IMR-90 (cell line): Measurements from ENCODE around the gene SLC66A2. TPM values are rescaled to one million over a fixed set of nuclear protein-coding genes. Genes with fewer than 3 reads are reported as not detected.

Source experiments
- ATAC-seq: fragments of 200-7000 bp; cut with Tn5 transposase; 2 replicates; pipeline ENCODE4 v1.9.1; 2020; ENCODE audit warnings: low read depth, mild to moderate bottlenecking, moderate library complexity
- BruUV-seq: library from RNA; stranded (reverse); fragments of 400-500 nt; replicated peaks from 2 replicates; lab custom pipeline; 2021; lab: Mats Ljungman, UMichigan
- CTCF ChIA-PET: fragments of 300-600 bp; formaldehyde crosslinking; extraction: SDS; loops from one replicate; lab custom pipeline; 2021; ENCODE audit warnings: antibody characterized with exemption; lab: Yijun Ruan, JAX
- POLR2A ChIA-PET: fragments of 300-600 bp; sonication (Branson Sonifier 250); formaldehyde crosslinking; loops from one replicate; lab custom pipeline; 2022; ENCODE audit warnings: antibody characterized with exemption; ENCODE audit not compliant: unreplicated experiment; lab: Charles Lee
- DNase-seq: peaks from one replicate; pipeline ENCODE4 v3.0.0; 2013
- H2AFZ ChIP-seq: replicated peaks from 2 replicates; pipeline ENCODE3; 2013; ENCODE audit warnings: low read length, mild to moderate bottlenecking; ENCODE audit not compliant: poor library complexity
- H2AK5ac ChIP-seq: 2 replicates; pipeline ENCODE4 v1.6.1; 2013; ENCODE audit warnings: low read depth, low read length, inconsistent platforms
- H2AK9ac ChIP-seq: replicated peaks from 2 replicates; pipeline ENCODE3; 2013; ENCODE audit warnings: mild to moderate bottlenecking, low read depth, low read length, moderate library complexity; ENCODE audit not compliant: poor library complexity
- H2BK120ac ChIP-seq: 2 replicates; pipeline ENCODE4 v1.6.1; 2013; ENCODE audit warnings: low read depth, low read length, inconsistent platforms
- H2BK15ac ChIP-seq: 3 replicates; pipeline ENCODE4 v1.6.1; 2013; ENCODE audit warnings: low read depth, low read length, inconsistent platforms
- H2BK20ac ChIP-seq: 2 replicates; pipeline ENCODE4 v1.6.1; 2013; ENCODE audit warnings: low read depth, mild to moderate bottlenecking, inconsistent platforms, low read length, moderate library complexity
- H2BK5ac ChIP-seq: 2 replicates; pipeline ENCODE4 v1.6.1; 2013; ENCODE audit warnings: mild to moderate bottlenecking, low read depth, low read length, inconsistent platforms; ENCODE audit not compliant: poor library complexity, severe bottlenecking
- H3K14ac ChIP-seq: replicated peaks from 2 replicates; pipeline ENCODE4 v1.6.1; 2013; ENCODE audit warnings: low read depth, low read length, inconsistent platforms
- H3K18ac ChIP-seq: 2 replicates; pipeline ENCODE4 v1.6.1; 2013; ENCODE audit warnings: low read depth, low read length, control low read depth
- H3K23ac ChIP-seq: 2 replicates; pipeline ENCODE4 v1.6.1; 2013; ENCODE audit warnings: low read depth, low read length, inconsistent platforms
- H3K27ac ChIP-seq: 2 replicates; pipeline ENCODE4 v1.5.1; 2013; ENCODE audit warnings: mild to moderate bottlenecking, control low read depth, low read length; ENCODE audit not compliant: insufficient read depth
- H3K27me3 ChIP-seq: 2 replicates; pipeline ENCODE4 v1.6.1; 2013; ENCODE audit warnings: low read length; ENCODE audit not compliant: control insufficient read depth, insufficient read depth
- H3K36me3 ChIP-seq: 2 replicates; pipeline ENCODE4 v1.6.1; 2013; ENCODE audit warnings: low read length, mixed read lengths; ENCODE audit not compliant: control insufficient read depth, insufficient read depth
- H3K4ac ChIP-seq: 2 replicates; pipeline ENCODE4 v1.6.1; 2013; ENCODE audit warnings: low read depth, low read length, inconsistent platforms
- H3K4me1 ChIP-seq: 2 replicates; pipeline ENCODE4 v1.6.1; 2013; ENCODE audit warnings: low read length, mixed read lengths; ENCODE audit not compliant: control insufficient read depth, insufficient read depth
- H3K4me2 ChIP-seq: 2 replicates; pipeline ENCODE4 v1.6.1; 2013; ENCODE audit warnings: low read depth, mild to moderate bottlenecking, control low read depth, low read length, moderate library complexity
- H3K4me3 ChIP-seq: 2 replicates; pipeline ENCODE4 v1.5.1; 2013; ENCODE audit warnings: low read depth, mild to moderate bottlenecking, control low read depth, low read length, moderate library complexity; ENCODE audit not compliant: insufficient read depth
- H3K56ac ChIP-seq: 2 replicates; pipeline ENCODE4 v1.6.1; 2013; ENCODE audit warnings: low read length, inconsistent platforms; ENCODE audit not compliant: insufficient read depth; ENCODE audit errors: extremely low read depth
- H3K79me1 ChIP-seq, 2 experiments: 2 replicates each; pipeline ENCODE4 v1.6.1; 2013; ENCODE audit warnings: low read length in 2 of 2, inconsistent platforms in 1 of 2, low read depth in 1 of 2
- H3K9ac ChIP-seq: 2 replicates; pipeline ENCODE4 v1.6.1; 2013; ENCODE audit warnings: low read depth, low read length, control low read depth
- H3K9me1 ChIP-seq: 2 replicates; pipeline ENCODE4 v1.6.1; 2013; ENCODE audit warnings: low read length, inconsistent platforms; ENCODE audit not compliant: insufficient read depth
- H3K9me3 ChIP-seq: 2 replicates; pipeline ENCODE4 v1.6.1; 2013; ENCODE audit warnings: low read length; ENCODE audit not compliant: control insufficient read depth, insufficient read depth
- H4K20me1 ChIP-seq: 2 replicates; pipeline ENCODE4 v1.6.1; 2013; ENCODE audit warnings: low read length, inconsistent platforms; ENCODE audit not compliant: insufficient read depth
- H4K5ac ChIP-seq: 2 replicates; pipeline ENCODE4 v1.6.1; 2013; ENCODE audit warnings: mild to moderate bottlenecking, low read depth, low read length, control low read depth
- H4K8ac ChIP-seq, 2 experiments: 2 replicates each; pipeline ENCODE4 v1.6.1; 2013; ENCODE audit warnings: low read depth in 2 of 2, low read length in 2 of 2, control low read depth in 1 of 2, inconsistent platforms in 1 of 2
- H4K91ac ChIP-seq: 2 replicates; pipeline ENCODE4 v1.6.1; 2013; ENCODE audit warnings: low read depth, low read length, inconsistent platforms; ENCODE audit not compliant: insufficient read depth
- CEBPB ChIP-seq: IDR thresholded peaks from 2 replicates; pipeline ENCODE4 v1.6.1; 2012; ENCODE audit warnings: low read depth, low read length, improper control_type of control experiment
- CHD1 ChIP-seq: IDR thresholded peaks from 2 replicates; pipeline ENCODE4 v1.6.1; 2012; ENCODE audit warnings: low read depth, low read length, improper control_type of control experiment
- MAZ ChIP-seq: IDR thresholded peaks from 2 replicates; pipeline ENCODE4 v1.6.1; 2012; ENCODE audit warnings: low read depth, mild to moderate bottlenecking, low read length, improper control_type of control experiment, moderate library complexity, borderline replicate concordance
- NFE2L2 ChIP-seq: fragments of 150-350 bp; IDR thresholded peaks from 2 replicates; pipeline ENCODE4 v1.6.1; 2016; ENCODE audit warnings: low read depth, mild to moderate bottlenecking, low read length
- SMC3 ChIP-seq: fragments of 150-350 bp; IDR thresholded peaks from 2 replicates; pipeline ENCODE4 v1.6.1; 2016; ENCODE audit warnings: low read depth, mild to moderate bottlenecking, antibody characterized with exemption, low read length, moderate library complexity
- USF2 ChIP-seq: fragments of 150-350 bp; IDR thresholded peaks from 2 replicates; pipeline ENCODE4 v1.6.1; 2017; ENCODE audit warnings: mild to moderate bottlenecking, antibody characterized with exemption, low read length, low read depth
- WGBS, 2 experiments: methylation state at CpG; one replicate each; pipeline versions ENCODE4 v1.1.5 to v1.1.7; 2013; ENCODE audit warnings: missing lambda C conversion rate in 2 of 2; ENCODE audit not compliant: insufficient read length in 1 of 2; ENCODE audit errors: extremely low coverage in 2 of 2; 5-methylcytosine and 5-hydroxymethylcytosine counted together
- dilution Hi-C: fragments of 300-500 bp; cut with HindIII; formaldehyde crosslinking; loops from one replicate; pipeline ENCODE4 v1.14.3; 2018; ENCODE audit warnings: low sequenced_read_pairs; ENCODE audit not compliant: unreplicated experiment
- in situ Hi-C: fragments of 300-500 bp; cut with MboI; formaldehyde crosslinking; loops from 3 replicates; pipeline ENCODE4 v1.14.3; 2019; ENCODE audit warnings: low sequenced_read_pairs, inconsistent platforms, mixed read lengths
- intact Hi-C: fragments of 100-400 bp; cut with micrococcal nuclease; formaldehyde crosslinking; loops from 2 replicates; pipeline ENCODE4 v1.10.0; 2022
- polyA plus RNA-seq, 3 experiments: library from polyadenylated mRNA; depleted of rRNA; stranded (reverse); fragments of >200 nt; gene quantifications; 2 replicates each; pipeline ENCODE4 v1.2.3, GENCODE V29; 2012; ENCODE audit warnings: low replicate concordance in 1 of 3
- total RNA-seq: library from RNA; depleted of rRNA; stranded (reverse); fragments of >200 nt; gene quantifications from 2 replicates; pipeline ENCODE4 v1.2.3, GENCODE V29; 2012
- TF ChIP-seq, protein P1 (sequence below): fragments of 150-350 bp; IDR thresholded peaks from 2 replicates; pipeline ENCODE4 v1.6.1; 2016; ENCODE audit warnings: low read depth, mild to moderate bottlenecking, low read length, moderate library complexity, borderline replicate concordance

SLC66A2 gene
- total and polyA plus RNA-seq, 2 of the 4 experiments (the other 2 are of a cell fraction): 17.6 to 23.5 TPM

DNA sequence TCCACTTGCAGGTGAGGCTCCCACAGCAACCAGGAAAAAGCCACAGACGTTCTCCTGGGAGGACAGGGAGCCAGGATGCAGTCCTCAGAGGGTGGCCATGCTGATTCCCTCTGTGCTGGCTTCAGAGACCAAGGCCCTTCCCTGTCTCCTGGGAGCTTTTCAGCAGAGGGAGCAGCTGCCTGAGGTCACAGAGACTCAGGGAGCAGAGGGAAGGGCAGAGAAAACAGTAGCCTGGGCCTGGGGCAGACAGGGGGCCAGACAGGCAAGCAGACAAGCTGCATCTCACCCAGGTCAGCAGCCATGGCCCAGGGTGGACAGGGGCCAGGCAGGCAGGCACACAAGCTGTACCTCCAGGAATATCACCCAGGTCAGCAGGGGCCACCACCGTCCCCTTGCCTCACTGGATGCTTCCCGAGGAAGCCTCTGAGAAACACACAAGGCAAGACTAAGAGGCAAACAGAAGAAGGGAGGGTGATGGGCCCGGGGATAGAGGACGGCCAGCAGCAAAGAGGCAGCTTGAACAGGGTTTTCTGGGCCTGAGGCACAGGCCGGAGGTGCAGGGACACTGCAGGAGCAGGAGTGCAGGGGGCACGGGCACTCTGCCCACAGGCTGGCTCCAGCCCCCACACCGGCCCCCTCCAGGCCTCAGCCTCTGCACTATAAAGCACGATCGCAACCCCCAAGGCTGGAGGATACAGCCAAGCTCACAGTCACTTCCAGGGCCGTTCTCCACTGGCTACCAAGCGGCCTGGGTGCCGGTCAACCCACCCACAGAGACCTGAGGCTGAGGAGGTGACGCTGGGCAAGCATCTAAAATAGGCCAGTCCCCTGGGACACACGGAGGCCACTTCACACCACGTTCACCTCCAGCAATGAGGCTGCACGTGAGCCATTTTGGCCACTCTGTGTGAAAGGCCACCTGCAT lies 6.1 kb downstream of the SLC66A2 start (continued):
- TF ChIP-seq, protein P1, sequence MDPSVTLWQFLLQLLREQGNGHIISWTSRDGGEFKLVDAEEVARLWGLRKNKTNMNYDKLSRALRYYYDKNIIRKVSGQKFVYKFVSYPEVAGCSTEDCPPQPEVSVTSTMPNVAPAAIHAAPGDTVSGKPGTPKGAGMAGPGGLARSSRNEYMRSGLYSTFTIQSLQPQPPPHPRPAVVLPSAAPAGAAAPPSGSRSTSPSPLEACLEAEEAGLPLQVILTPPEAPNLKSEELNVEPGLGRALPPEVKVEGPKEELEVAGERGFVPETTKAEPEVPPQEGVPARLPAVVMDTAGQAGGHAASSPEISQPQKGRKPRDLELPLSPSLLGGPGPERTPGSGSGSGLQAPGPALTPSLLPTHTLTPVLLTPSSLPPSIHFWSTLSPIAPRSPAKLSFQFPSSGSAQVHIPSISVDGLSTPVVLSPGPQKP: no peak

DNA sequence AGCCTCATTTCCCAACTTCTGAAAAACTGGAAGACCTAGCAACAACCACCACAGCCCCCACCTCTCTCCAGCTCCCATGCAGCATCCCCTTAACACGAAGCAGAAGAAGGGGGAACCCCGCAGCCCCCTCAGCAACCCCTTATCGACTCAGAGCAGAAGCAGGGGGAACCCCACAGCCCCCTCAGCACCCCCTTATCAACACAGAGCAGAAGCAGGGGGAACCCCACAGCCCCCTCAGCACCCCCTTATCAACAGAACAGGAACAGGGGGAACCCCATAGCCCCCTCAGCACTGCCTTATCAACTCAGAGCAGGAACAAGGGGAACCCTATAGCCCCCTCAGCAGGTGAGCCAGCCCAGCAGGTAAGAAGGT lies 6.7 kb downstream of the SLC66A2 start:
- in situ Hi-C loops (no loop called here), intact Hi-C loops (no loop called here), dilution Hi-C loops (no loop called here)
- Histone ChIP-seq H3K23ac (no peak overlapping the region), H2BK5ac (no peak overlapping the region), H4K8ac (no peak overlapping the region), H3K4me3 (no peak overlapping the region), H4K5ac (no peak overlapping the region), H2AK9ac (no peak overlapping the region), H3K79me1 (peaks cover 18 to 95% of the 10 kb centered on the region in 2 experiments; a peak in 3 of 4 replicates), H3K9ac (no peak overlapping the region), H3K27me3 (no peaks in the 10 kb centered on the region), H2BK15ac (no peak overlapping the region), H3K27ac (no peak overlapping the region), H2AK5ac (no peak overlapping the region), H2BK20ac (no peak overlapping the region), H2AFZ (no peak overlapping the region), H4K91ac (no peak overlapping the region), H3K9me3 (no peaks in the 10 kb centered on the region), H3K56ac (no peak overlapping the region), H3K36me3 (peaks cover 55% of the 10 kb centered on the region), H2BK120ac (no peak overlapping the region), H3K14ac (no peak overlapping the region), H3K9me1 (peaks cover 17% of the 10 kb centered on the region), H3K18ac (no peak overlapping the region), H4K20me1 (peaks cover 81% of the 10 kb centered on the region), H3K4ac (no peak overlapping the region), H3K4me1 (peaks cover 10% of the 10 kb centered on the region), H3K4me2 (no peak overlapping the region)
- TF ChIP-seq MAZ (no peak), SMC3 (no peak), CEBPB (no peak), USF2 (no peak), CHD1 (no peak), NFE2L2 (no peak)
- ChIA-PET CTCF (no interaction called here), POLR2A (no interaction called here)
- ATAC-seq (no peak), DNase-seq (no peak)
- WGBS, 2 experiments: no CpG with 5 or more reads among the region's 3 CpGs
- BruUV-seq: no TSS peak
